ENCODE results near the gene CELF6. TPM values are rescaled to one million over a fixed set of nuclear protein-coding genes. Genes with fewer than 3 reads are reported as not detected.

The CELF6 gene
- total RNA-seq, 1 donor from 2014 or later: 4.1 TPM

GRCh38 chr15:72237029-72237852, 82.7 kb downstream of the CELF6 start:
- DNase-seq: no peak
- H3K9me3 Mint-ChIP-seq (ENCODE audit: unreplicated experiment): peaks cover 7% of the 10 kb centered on the region
- peaks cover 5% of the 10 kb centered on the region for H3K27me3 Mint-ChIP-seq (ENCODE audit: unreplicated experiment)
- H3K36me3 Mint-ChIP-seq (ENCODE audit: unreplicated experiment): no peaks in the 10 kb centered on the region
- H3K4me3 Mint-ChIP-seq (ENCODE audit: unreplicated experiment): no peak overlapping the region
- no peak overlapping the region for H3K27ac Mint-ChIP-seq (ENCODE audit: unreplicated experiment)
- peaks cover 7% of the 10 kb centered on the region for H3K4me1 Mint-ChIP-seq (ENCODE audit: low read depth, unreplicated experiment)
- TF ChIP-seq CTCF (IDR thresholded peaks at IDR 0.05; ENCODE audit: partially characterized antibody, unreplicated experiment): no peak

GRCh38 chr15:72236381-72237003, 83.5 kb downstream of the CELF6 start:
- H3K4me3 Mint-ChIP-seq (ENCODE audit: unreplicated experiment): no peak overlapping the region
- peaks cover 11% of the 10 kb centered on the region for H3K9me3 Mint-ChIP-seq (ENCODE audit: unreplicated experiment)
- peaks cover 13% of the 10 kb centered on the region for H3K4me1 Mint-ChIP-seq (ENCODE audit: low read depth, unreplicated experiment)

GRCh38 chr15:72235298-72235697, 84.7 kb downstream of the CELF6 start:
- H3K36me3 Mint-ChIP-seq (ENCODE audit: unreplicated experiment): no peaks in the 10 kb centered on the region
- H3K27ac Mint-ChIP-seq (ENCODE audit: unreplicated experiment): no peak overlapping the region
- peaks cover 13% of the 10 kb centered on the region for H3K27me3 Mint-ChIP-seq (ENCODE audit: unreplicated experiment)
- H3K9me3 Mint-ChIP-seq (ENCODE audit: unreplicated experiment): peaks cover 15% of the 10 kb centered on the region
- TF ChIP-seq CTCF (IDR thresholded peaks at IDR 0.05; ENCODE audit: partially characterized antibody, unreplicated experiment): no peak
- H3K4me1 Mint-ChIP-seq (ENCODE audit: low read depth, unreplicated experiment): peaks cover 13% of the 10 kb centered on the region
- no peak overlapping the region for H3K4me3 Mint-ChIP-seq (ENCODE audit: unreplicated experiment)
- DNase-seq: no peak

More at GRCh38 chr15:72236381-72237003, 83.5 kb downstream of the CELF6 start:
- no peak overlapping the region for H3K27ac Mint-ChIP-seq (ENCODE audit: unreplicated experiment)
- TF ChIP-seq CTCF (IDR thresholded peaks at IDR 0.05; ENCODE audit: partially characterized antibody, unreplicated experiment): no peak
- H3K27me3 Mint-ChIP-seq (ENCODE audit: unreplicated experiment): peaks cover 10% of the 10 kb centered on the region
- DNase-seq: no peak
- no peaks in the 10 kb centered on the region for H3K36me3 Mint-ChIP-seq (ENCODE audit: unreplicated experiment)

Other genes starting within 250 kb of the CELF6 start
- gene MYO9A, start 202.0 kb downstream of the CELF6 start, total RNA-seq (ENCODE audit: unreplicated experiment): 111 TPM
- 6.3 TPM for gene SENP8, start 201.8 kb downstream of the CELF6 start, total RNA-seq (ENCODE audit: unreplicated experiment)
- not detected for gene GRAMD2A, start 122.4 kb downstream of the CELF6 start, total RNA-seq (ENCODE audit: unreplicated experiment)
- 949 TPM for gene PKM, start 89.0 kb downstream of the CELF6 start, total RNA-seq (ENCODE audit: unreplicated experiment)
- gene PARP6, start 47.6 kb downstream of the CELF6 start, total RNA-seq (ENCODE audit: unreplicated experiment): 193 TPM
- 81.6 TPM for gene HEXA, start 55.9 kb upstream of the CELF6 start, total RNA-seq (ENCODE audit: unreplicated experiment)
- gene TMEM202, start 78.1 kb upstream of the CELF6 start, total RNA-seq (ENCODE audit: unreplicated experiment): not detected
- gene ARIH1, start 154.2 kb upstream of the CELF6 start, total RNA-seq (ENCODE audit: unreplicated experiment): 291 TPM

Measured in glutamatergic neuron (in vitro differentiated cells).